HG03066 (cell line): Measurements from ENCODE around the gene AMPD3.

Source experiments
- ATAC-seq: cut with Tn5 transposase; IDR thresholded peaks from one replicate; pipeline ENCODE4 v1.9.1; 2021; ENCODE audit warnings: low read depth; ENCODE audit not compliant: unreplicated experiment

Gene AMPD3

DNA sequence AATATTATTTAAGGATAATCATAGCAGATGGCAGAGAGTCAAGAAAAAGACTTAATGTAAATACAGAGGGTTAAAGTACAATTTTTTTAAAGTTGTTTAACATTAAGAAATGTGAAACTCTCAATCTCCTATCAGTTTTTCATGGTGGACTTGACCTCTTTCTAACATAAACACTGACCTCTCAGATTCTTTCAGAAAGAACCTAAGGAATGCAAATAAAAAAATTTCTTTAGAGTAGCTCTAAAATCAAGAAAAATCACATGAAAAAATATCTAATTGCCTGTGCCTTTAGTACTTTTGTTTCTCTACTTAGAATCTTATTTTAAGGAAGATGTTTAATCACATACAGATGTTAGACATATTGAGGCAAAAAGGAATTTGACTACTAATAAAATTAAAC is 73.1 kb downstream of the AMPD3 start:
- no peak for ATAC-seq

- ATAC-seq = no peak
Measured at GRCh38 chr11:10529279-10529678, 74.2 kb downstream of the AMPD3 start.

- no peak for ATAC-seq
Measured at GRCh38 chr11:10532526-10532925, 77.5 kb downstream of the AMPD3 start.

DNA sequence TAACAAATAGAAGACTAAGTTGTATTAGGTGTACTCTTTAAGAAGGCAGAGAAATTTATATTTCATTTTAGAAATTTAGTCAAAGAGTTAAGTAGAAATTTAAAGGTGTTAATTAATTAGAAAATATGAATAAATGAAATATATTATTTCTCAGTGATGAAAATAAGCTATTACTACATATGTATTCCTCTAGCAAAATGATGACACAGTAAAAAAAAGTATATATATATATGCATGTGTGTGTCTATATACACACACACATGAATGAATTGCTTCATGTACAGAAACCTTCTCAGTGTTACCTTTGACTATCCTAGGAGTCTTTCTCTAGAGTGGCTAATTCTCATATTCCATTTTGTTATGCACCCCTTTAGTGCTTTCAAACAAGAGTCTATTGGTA is 78.3 kb downstream of the AMPD3 start:
- no peak for ATAC-seq

DNA sequence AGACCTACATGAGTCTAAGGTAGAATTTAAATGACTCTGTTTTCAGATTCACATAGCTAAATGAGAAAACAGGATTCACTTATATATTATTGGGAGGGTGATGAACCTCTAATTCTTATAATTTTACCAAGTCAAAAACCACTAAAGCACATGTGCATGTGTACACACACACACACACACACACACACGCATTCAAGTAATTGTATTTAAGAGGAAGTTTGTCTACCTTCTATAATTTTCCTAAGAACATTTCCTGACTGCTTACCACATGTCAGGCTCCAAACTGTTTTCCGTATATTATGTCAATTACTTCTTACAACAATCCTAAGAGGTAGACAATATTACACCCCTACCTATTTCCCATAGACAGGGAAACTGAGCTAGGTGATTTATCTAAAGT is 79.3 kb downstream of the AMPD3 start:
- no peak for ATAC-seq

DNA sequence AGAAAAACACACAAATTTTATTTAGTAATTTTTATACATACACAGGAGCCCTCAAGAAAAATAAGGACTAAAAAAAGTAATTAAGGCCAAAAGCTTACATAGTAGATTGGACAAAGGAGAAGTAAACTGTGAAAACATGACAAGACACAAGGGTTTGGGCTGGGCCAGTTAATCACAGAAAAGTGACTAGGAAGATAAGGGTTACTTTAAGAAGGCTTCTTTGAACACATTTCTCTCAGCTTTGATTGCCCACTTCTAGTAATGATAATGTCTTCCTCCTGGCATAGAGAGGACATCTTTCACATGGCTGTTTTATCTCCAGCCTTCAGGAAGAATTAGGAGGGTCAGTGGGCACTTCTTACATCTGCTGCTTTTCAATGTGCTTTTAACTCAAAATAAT is 82.5 kb downstream of the AMPD3 start:
- no peak for ATAC-seq

GRCh38 chr11:10538924-10539323 is 83.9 kb downstream of the AMPD3 start:
- no peak for ATAC-seq

DNA sequence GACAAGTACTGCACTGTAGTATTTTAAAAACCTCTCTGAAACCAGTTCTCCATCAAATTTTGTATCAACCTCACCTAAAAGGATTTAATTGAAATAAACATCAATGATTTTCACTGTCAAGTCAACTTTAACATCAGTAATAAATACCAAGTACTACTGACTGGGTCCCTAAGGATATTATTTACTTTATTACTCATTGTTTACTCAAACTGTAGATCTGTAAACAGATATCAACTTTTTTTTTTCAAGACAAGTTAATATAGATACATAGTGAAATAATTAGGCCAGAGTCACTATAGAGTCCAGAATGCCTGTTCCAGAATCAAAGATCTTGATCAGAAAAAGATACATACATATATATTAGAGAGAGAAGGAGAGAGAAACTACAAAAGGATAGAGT is 84.3 kb downstream of the AMPD3 start:
- ATAC-seq = no peak

DNA sequence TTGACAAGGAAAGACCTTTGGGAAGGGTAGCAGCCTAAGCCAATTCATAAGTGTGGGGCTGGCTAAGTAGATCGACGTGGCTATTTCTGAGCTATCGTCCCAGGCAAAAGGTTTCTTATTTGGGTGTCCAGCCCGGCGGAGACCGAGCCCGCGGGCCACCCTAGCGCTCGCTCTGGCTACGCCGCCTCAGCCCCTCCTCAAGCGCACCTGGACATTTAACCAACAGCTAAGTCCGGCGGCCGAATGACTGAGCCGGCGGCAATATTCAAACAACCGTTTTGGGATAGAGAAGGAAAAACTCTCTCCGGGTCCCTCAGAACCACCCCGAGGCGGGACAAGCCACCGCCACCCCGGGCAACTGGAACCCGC is 85.5 kb downstream of the AMPD3 start:
- ATAC-seq = peak; percentile 21

- peak; percentile 99 for ATAC-seq
Measured at GRCh38 chr11:10540915-10541560, 86.0 kb downstream of the AMPD3 start, which contains the start of gene RNF141. Gene RNF141 (minus strand): TSS chr11:10541187. CDS start chr11:10534158, 7,029 bp downstream.

- no peak for ATAC-seq
Measured at GRCh38 chr11:10541561-10541930, 86.5 kb downstream of the AMPD3 start.

- no peak for ATAC-seq
Measured at GRCh38 chr11:10542776-10543175, 87.7 kb downstream of the AMPD3 start.

DNA sequence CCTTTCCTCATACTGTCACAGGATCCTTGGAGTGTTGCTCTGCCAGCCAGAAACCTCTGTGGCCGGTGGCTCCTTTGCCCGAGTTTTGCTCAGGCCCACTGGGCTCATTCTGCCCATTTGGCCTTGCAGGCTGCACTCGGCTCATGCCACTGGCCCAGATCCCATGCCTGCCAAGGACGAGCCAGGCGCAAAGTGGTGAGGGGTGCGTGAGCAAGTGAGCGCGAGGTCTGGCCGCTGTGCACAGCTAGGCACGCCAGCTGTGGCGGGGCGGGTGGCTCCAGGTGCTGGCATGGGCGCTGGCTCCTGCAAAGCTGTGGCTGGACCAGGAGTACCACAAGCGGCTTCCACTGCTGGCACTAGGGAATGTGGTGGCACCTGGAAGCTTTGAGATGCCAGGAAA is 88.7 kb downstream of the AMPD3 start:
- no peak for ATAC-seq

- ATAC-seq = no peak
Measured at GRCh38 chr11:10544491-10545465, 89.7 kb downstream of the AMPD3 start.

- ATAC-seq = no peak
Measured at GRCh38 chr11:10550503-10551289, 95.6 kb downstream of the AMPD3 start.

GRCh38 chr11:10551290-10551592 is 96.2 kb downstream of the AMPD3 start:
- ATAC-seq = no peak

GRCh38 chr11:10551845-10552352 is 96.8 kb downstream of the AMPD3 start:
- ATAC-seq = no peak

GRCh38 chr11:10556590-10556989 is 101.5 kb downstream of the AMPD3 start:
- ATAC-seq = no peak
